HG03469 (cell line): ENCODE measurements around the gene OXNAD1.

Experiments
- ATAC-seq: cut with Tn5 transposase; IDR thresholded peaks from one replicate; pipeline ENCODE4 v1.9.1; 2021; ENCODE audit warnings: mild to moderate bottlenecking, moderate library complexity, moderate number of reproducible peaks; ENCODE audit not compliant: unreplicated experiment

OXNAD1 gene

DNA sequence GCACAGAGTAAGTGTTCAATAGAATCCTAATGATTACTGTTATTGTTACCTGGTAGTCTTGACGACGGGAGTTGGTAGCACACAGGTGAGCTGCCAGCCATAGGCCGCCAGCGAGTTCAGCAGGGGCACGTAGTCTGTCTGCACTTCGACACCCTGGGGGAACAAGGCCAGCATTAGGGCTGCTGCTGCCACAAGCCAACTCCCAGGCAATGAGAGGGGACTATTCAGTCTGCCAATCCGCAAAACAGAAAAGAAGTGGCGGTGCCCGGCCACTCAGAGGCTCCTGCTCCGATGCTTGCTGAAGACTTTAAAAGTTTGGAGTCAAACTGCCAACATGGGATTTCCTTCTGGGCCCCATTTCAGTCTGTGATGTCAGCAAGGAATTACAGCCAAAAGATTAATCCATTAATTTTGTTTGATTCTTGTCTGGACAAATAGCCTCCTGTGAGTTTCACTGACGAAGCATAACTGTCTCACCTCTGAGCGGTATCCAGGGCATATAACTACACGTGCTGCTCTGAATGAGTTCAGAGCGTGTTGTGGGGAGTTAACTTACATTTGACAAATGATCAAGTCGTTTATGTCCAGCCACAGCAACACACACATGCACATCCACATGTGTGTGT is 61.8 kb downstream of the OXNAD1 start:
- ATAC-seq: no peak

DNA sequence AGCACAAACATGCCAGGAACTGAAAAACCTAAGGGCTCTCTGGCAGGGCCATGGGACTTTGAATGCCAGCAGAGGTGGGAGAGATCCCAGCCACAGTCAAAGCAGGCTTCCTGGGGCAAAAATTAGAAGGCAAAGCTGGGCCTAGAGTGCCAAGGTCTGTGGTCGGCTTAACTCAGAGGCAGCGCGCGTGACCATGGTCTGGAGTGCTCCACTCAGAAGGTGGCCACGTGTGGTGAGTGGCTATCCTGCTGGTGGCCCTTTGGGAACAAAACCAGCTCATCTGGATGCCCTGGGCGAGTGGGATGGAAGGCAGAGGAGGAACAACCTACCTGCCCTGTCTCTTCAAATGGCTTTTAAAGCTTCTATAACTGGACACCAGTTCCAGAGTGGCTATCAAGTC is 63.1 kb downstream of the OXNAD1 start:
- ATAC-seq: no peak

DNA sequence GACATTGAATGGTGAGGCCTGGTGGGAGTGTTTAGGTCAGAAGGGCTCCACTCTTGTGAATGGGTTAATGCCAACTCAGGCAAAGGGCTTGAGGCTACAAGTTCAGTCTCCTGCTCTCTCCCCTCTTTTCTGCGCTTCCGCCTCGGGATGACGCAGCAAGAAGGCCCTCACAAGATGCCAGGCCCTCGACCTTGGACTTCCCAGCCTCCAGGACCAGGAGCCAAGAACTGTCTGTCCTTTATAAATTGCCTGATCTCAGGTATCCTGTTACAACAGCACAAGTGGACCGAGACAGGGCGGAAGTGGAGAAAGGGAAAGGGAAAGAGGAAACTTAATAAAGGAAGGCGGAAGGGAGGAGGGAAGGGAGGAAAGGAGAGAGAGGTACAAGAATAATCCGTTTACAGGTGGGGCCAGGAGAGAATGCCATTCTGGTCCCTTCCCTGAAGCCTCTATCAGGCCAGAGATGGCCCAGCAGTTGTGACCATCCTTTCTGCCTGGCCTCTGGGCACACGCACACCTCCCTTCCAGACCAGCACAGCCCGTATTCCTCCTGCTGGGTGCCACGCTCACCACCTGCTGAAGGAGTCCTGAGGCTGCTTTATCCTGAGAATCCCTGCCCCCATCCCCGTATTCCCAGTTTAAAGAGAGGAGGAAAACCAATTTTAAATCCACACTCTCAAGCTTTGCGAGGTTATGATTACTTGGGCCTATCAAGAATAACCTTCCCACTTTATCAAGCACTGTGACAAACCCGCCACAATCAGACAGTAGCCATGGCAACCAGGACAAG is 64.2 kb downstream of the OXNAD1 start:
- no peak for ATAC-seq

DNA sequence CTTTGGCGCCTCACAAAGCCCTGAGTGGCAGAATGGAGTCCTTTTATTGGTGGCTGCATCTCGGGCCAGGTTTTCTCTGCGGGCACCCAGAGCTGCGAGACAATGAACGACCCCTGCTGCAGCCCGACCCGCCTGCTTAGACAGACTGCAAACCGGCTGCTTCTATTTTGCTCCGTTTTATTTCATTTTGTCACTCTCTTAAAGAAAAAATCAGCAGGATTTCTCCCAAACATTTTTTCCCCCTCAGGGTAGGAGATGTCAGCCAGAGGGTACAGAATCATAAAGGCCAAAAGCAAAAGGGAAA is 64.8 kb downstream of the OXNAD1 start:
- no peak for ATAC-seq

DNA sequence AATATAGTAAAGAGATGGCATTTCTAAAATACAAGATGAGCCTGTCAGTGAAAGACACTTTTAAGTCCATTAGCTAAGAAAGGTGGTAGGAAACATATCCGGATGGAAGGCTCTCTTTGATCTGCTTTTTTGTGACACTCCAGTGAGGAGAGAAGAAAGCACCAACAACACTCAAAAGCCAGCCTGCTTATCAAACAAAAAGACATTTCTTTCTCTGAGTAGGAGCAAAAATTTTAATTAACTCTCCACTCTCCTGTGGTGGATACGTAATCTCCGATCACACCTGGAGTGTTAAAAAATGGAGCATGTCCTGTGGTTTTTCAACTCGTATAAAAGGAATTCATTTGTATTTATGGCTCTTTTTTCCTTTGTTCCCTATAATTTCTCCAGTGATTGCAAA is 65.3 kb downstream of the OXNAD1 start:
- ATAC-seq: no peak

DNA sequence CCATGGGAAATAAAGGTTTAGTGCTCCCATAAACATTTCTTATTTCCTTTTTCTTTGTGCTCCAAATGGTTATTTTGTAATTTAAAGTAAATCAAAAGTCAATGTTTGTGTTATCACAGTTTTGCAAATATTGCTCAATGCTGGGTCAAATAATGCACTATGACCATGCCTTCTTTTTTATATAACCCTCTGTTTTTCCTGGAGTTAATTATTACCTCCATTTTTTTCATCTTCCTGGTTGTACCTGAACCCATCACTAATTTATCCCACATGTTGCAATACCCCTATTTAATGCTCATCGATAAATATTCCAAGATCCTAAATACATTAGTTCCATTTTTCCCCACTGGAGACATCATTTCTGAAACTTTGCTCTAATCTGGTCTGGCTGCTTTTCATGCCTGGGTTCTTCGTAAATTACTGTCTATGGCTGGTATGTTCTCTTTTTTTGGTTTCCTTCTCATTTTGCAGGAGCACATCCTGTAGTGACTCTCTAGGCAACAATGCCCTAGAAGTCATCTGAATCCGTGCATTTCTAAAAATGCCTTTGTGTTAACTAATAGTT is 66.4 kb downstream of the OXNAD1 start:
- ATAC-seq: no peak

DNA sequence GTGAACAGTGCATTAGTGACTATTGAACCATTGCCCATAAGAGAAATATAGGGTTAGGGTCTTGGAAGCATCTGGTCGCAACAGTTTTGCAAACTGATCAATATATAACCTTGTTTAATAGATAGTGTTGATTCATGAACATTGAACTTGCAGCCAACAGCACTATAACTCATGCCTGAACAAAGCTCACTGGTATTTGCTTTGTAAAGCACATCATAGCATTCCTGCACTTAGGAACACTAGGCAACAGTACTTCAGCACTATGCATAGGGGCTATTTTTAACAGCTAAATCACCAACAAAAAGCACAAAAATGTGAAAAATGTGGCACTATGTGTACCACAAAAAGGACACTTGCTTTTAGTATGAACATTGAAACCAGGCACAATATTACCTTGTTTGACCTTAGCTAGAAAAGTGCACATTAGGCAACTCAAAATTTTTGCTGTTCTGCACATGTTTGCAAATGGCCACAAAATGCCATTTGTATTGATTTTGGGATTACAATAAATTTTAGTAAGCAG is 68.0 kb downstream of the OXNAD1 start:
- ATAC-seq: no peak

DNA sequence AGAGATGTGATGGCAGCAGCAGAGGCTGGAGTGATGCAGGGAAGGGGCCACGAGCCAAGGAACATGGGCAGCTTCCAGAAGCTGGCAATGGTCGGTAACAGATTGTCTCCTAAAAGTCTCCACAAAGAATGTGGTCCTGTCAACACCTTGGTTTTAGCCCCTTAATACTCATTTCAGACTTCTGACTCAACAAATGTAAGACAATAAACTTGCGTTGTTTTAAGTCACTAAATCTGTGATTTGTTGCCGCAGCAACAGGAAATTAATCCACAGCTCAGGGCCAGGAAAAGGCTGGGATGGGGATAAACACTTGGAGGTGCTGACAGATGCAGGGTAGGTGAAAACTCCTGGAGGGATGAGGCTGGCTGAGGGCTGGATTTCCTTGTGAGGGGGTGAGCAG is 69.9 kb downstream of the OXNAD1 start:
- ATAC-seq: no peak

DNA sequence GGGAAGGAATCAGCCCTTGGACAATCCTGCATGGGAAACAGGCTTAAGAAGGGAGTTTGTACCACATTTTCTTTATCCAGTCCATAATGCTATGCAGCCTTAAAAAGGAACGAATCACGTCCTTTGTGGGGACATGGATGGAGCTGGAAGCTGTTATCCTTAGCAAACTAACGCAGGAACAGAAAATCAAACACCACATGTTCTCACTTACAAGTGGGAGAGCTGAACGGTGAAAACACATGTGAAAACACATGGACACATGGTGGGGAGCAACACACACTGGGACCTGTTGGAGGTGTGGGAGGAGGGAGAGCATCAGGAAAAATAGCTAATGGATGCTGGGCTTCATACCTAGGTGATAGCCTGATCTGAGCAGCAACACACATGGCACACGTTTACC is 70.3 kb downstream of the OXNAD1 start:
- ATAC-seq: no peak

DNA sequence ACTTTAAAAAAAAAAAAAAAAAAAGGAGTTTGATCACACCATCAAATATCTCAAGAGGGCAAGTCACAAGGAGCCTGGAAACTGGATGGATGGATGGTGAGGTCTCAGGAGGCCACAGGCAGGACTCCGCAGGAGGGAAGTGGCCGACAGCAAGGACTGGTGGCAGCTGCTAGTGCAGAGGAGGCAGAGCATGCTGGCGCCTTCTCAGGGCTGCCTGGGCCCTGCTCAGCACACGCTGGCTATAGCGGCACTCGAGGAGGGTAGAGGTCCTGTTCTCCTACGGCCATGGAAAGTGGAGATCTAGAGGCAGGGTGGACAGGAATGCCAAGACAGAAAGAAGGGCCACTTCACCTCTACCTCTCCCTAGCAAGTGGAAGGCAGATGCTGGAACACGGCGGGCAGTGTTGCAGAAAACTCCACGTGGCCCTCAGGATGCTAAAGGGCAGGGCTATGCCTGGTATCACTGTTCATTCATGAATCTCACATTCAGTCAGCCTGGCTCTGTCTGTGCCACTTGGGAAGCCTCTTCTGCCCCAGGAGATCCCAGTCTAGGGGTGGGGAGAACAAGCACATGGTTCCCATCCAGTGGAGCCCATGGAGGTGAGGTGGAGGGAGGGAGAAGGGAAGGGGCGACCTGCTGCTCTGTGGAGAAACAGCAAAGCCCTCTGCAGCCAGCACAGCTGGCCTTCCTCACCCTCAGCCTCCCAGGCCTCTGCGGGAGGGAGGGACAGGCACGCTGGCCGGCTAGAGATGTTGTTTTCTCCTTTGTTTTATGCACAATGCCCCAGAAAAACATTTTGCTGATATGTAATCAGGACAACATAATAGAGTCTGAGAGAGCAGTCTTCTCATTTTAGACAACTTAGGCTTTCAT is 71.0 kb downstream of the OXNAD1 start:
- ATAC-seq: no peak

DNA sequence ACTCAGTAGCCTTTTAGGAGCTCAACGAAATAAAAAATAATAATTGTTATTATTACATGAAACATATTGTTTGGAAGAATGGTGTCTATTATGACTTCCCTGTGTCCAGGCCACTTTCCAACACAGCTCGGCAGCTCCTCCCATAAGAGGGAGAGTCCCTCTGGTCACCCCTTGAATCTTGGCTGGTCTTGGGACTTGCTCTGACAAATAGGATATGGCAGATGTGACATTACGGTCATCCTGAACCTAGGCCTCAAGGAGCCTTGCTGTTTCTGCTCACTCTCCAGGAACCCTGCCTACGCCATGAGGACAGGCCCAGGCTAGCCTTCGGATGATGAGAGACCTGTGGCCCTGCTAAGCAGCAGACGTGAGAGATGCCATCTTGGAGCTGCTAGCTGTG is 71.8 kb downstream of the OXNAD1 start:
- no peak for ATAC-seq

DNA sequence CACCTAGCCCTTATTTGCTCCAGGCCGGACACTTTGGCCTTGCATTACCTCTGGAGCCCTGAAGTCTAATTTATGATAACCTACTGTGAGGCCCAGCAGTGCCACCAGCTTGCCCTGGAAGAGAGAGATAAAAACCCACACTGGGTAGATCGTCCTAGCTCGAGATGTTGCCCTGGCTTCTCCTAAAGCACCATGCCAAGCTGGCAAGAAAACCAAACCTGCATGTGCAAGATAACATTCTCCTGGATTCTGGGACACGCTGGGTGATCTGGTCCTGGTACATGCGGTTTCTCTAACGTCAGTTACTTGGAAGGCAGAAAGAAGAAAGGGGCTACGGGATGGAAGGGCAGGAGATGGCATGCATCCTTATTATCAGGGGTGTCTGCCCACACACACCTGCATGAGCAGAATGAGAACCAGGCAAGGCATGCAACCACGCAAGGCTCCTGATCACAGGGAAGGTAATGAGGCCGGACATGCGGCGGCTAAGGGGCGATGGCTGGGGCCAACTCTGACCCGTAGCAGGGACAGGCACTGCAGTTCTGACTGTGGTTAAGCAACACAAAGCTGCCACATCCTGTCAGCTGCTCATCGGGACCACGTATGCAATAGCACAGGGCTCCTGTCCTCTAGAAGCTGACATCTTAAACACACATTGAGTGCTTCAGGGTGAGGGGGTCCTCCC is 73.0 kb downstream of the OXNAD1 start:
- ATAC-seq: peak; percentile 80

DNA sequence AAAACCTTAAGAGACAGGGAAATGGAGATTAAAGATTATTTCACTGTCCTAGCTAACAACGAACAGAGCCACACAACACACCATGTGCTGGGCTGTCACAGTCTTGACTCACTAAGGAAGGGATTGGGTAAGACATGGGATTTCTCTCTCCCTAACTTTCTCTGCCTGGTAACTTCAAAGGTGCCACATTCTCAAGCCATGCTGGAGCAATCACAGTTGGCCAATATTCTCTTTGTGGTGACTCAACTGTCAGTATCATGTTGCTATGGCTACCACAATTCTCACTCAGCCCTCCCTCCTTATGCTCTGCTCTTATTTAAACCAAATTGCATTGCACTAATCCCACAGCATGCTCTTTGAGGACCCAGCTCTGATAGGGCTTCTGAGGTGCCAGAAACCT is 74.0 kb downstream of the OXNAD1 start:
- ATAC-seq: peak; percentile 43

DNA sequence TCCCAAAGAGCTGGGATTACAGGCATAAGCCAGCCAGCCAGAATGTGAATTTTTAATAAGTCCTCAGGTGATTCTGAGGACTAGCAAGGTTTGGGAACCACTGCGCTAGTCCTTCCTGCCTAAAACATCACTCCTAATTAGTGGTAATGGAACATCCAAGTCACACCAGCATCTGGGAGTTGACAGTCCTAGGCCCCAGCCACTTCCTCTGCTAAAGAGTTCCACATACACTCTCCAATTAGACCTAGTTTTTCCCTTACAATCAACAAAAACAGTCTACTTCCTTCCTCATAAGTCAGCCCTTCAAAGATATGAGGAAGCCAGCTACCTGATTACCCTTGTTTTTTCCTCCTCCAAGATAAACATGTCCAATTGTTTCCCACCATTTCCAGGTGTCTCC is 78.1 kb downstream of the OXNAD1 start:
- no peak for ATAC-seq

DNA sequence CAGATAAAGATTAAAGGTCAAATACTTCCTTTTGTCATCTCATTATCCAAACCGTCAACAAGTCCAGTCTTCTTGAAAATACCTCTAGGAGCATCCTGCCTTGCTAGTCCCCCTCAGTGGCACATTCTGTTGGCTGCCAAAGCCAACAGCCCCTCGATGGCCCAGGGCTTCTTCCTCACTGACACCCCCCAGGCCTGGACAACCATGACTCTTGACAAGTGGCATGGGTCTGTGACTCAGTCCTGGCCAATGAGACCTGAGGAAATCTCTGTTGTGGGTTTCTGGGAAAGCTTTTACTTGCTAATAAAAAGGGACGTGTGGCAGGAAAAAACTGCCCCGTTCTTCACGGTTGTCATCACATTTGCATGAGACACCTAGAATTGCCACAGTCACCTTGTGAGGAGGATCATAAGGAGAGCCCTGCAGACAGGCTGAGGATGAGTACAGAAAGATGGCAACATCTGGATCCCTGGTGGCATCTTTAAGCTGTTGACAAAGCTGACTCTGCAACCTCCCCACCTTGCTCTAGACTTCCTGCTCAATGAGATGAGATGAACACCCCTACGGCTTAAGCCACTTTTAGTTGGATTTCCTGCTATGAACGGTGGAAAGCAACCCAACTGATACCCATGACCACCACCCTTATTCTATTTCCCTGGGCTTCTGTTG is 81.5 kb downstream of the OXNAD1 start:
- ATAC-seq: no peak

DNA sequence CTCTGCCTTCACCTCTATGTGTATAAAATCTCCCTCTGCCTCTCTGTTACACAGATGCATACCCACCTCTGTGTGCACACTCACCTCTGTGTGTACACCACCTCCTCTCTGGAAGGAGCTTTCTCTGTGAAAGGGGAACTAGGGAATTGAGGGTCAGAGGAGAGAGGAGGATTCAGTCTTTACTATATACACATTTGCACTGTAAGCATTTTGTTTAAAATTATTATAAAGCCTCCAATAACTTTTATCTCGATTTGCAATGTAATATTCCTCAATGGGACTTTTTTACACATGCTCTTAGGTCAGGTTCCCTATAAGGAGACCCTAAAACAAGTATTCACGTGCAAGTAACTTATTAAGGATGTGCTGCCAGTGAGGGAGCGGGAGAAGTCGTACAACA is 82.5 kb downstream of the OXNAD1 start:
- no peak for ATAC-seq

DNA sequence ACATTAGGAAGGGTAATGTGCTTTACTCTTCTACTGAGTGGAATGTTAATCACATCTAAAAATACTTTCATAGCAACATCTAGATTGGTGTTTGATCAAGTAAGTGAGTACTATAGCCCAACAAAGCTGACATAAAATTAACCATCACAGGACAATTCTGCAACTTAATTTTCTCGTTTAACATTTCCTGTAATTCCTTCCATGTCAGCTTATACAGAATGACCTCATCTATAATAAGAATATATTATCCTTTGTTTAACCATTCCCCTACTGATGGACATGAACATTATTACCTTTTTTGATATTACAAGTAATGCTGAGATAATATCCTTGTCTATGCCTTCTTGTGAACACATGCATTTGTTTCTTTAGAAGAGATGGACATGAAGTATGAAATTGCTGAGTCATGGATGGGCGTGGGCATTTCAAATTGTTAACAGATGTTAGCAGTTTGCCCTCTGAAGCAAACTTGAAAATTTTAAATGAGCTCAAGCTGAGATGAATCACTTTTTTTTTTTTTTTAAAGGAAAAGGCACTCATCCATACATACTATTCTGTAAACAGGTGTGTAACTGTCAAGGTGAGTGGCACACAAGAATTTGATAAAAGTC is 85.1 kb downstream of the OXNAD1 start:
- no peak for ATAC-seq

DNA sequence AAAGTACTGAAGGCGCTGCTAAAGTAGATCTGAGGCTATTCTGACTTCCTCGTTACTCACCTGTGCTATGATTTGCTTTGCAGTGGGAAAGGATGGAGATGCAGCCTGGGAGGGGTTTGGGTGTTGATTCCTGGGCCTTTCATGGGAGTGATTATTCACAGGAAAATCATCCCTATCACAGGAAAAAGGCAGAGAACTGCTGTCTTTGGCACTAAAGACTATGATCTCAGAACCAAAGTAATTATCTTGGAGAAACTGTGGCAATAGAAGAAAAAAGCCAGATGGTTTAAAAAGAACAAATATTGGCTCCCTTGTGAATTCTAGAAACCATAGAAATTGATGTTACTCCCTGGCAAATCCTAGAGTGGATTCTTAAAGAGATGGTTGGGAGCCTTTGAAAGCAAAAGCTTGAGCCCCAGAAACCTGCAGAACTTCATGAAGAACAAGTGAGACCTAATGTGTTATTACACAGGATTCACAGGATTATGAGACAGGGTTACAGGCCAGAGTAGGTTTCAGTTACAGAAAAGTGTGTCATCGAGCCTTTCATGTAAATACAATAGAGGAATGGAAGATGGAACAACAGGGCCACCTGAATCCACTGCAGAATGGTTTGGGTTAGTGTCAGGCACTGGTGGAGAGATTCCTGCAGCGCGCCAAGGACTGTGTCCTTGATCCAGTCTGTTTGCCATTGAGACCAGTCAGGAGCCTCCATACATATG is 85.7 kb downstream of the OXNAD1 start:
- no peak for ATAC-seq

DNA sequence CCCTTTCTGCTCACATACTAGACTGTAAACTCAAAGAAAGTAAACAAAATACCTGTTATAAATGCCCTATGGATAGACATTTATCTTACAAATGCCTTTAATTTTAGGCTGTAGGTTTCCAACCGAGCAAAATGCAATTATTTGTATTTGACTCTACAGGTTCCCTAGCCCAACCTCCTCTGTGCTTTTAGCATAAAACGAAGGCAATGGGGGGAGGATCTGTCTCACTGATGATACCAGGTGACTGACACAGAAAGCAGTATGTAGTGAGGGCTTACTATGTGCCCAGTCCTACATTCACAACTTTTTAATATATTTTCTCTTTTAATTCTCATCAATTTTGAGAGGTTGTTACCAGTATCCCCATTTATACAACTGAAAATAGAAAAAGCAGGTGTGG is 87.4 kb downstream of the OXNAD1 start:
- ATAC-seq: no peak
